Measurements from ENCODE around the gene FAF2.
"Not testable (repeated sequence)": the region's sequence is repeated elsewhere in the genome, so short reads cannot be mapped to it uniquely, and the experiment has no call there.

FAF2 gene, protein sequence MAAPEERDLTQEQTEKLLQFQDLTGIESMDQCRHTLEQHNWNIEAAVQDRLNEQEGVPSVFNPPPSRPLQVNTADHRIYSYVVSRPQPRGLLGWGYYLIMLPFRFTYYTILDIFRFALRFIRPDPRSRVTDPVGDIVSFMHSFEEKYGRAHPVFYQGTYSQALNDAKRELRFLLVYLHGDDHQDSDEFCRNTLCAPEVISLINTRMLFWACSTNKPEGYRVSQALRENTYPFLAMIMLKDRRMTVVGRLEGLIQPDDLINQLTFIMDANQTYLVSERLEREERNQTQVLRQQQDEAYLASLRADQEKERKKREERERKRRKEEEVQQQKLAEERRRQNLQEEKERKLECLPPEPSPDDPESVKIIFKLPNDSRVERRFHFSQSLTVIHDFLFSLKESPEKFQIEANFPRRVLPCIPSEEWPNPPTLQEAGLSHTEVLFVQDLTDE

DNA sequence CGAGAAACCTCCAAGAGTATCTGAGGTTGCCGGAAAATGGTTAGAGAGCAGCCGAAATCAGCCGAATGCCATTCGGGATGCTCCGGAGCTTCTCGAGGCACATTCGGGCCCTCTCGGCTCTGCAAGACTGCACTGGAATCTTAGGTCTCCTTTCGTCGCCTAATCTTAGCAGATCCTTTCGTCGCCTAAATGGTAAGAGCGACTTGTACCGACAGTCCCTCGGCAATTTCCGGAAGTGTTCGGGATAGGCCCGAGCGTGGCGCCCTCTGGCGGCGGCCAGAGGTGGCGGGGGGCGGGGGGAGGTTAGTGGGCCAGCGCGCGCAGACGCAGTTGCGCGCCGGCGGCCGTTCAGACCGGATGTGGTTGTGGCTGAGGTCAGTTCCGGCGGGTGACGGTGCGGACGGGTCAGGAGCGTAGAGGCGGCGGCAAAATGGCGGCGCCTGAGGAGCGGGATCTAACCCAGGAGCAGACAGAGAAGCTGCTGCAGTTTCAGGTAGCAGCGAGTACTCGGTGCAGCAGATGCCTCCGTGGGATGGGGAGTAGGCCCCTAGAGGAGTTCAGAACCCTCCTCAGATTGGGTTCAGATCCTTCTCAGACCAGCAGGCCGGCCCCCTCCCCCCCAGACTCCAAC, at the start of gene FAF2:
Gene FAF2, plus strand, starts transcription at position 408 of the 631 bp plus-strand sequence. Its CDS starts 23 bp downstream, at position 431.
- peak; percentile 99 to 100 (median 100) for DNase-seq (ENCODE audit: low read depth in 2 of 3, low spot score in 2 of 3)

DNA sequence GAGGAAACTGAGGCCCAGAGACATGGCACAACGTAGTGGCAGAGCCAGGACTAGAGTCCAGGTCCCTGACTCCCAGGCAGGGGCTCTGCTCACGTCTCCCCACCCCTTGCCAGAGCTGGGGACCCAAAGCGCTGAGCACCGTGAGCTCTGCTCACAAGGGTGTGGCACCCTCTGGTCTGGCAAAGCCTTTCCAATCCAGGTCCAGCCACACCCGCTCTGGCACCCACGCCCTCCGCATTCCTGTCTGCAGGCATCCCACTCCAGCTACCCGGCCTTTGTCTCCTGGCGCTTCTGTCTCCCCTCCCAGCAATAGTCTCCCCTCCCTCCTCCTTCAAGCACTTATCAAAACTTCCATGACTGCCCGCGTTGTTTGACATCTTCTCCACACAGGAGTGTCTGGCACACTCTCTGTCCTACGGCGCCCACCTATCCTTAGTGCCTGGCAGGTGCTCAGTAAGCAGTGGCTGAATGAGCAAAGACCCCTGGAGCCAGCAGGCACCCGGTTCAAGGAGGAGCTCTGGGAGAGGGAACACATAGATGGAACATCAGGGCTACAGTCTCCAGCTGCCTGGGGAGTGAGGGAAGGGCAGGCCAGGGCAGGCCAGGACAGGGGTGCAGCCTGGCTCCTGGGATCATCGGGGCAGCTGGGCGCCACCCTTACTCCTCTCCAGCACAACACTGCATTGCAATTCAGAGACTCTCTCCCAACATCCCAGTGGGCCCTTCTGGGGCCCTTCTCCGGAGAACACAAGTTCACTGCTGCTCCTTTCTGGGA, 47.6 kb upstream of the FAF2 start:
- no peak for DNase-seq (ENCODE audit: low read depth in 2 of 3, low spot score in 2 of 3)

DNA sequence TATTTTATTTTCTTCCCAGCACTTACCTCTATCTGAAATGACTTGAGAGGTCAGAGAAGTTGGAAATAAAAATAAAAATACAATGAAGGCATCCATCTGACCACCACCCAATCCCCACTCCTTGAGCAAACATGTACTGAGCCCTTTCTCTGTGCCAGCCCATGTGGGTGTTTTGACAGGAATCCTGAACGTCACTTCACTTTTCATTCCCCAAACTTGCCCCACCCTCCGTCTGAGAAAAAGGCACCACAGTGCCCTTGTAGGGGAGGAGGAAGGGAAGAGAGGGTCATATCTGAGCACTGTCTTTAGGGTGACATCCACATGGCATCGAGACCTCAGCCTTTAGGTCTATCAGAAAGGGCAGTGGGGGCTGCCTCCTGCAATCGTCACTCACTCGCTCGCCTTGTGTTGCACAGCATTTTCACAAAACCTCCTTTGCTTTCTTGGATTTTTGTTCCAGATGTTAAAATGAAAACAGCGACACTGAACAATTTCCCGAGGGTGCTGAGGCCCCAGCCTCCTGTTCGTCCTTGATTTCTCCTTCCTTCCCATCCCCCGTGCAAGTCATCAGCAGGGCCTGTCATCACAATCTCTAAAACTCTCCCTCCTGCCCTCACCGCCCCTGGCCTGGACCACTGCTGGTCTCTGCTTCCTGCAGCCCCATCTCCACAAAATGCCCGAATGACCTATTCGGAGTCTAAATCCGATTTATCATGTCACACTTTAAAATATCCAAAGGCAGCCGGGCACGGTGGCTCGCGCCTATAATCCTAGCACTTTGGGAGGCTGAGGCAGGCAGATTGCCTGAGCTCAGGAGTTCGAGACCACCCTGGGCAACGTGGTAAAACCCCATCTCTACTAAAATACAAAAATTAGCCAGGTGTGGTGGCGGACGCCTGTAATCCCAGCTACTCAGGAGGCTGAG, 46.6 kb upstream of the FAF2 start:
- no peak for DNase-seq (ENCODE audit: low read depth in 2 of 3, low spot score in 2 of 3)

DNA sequence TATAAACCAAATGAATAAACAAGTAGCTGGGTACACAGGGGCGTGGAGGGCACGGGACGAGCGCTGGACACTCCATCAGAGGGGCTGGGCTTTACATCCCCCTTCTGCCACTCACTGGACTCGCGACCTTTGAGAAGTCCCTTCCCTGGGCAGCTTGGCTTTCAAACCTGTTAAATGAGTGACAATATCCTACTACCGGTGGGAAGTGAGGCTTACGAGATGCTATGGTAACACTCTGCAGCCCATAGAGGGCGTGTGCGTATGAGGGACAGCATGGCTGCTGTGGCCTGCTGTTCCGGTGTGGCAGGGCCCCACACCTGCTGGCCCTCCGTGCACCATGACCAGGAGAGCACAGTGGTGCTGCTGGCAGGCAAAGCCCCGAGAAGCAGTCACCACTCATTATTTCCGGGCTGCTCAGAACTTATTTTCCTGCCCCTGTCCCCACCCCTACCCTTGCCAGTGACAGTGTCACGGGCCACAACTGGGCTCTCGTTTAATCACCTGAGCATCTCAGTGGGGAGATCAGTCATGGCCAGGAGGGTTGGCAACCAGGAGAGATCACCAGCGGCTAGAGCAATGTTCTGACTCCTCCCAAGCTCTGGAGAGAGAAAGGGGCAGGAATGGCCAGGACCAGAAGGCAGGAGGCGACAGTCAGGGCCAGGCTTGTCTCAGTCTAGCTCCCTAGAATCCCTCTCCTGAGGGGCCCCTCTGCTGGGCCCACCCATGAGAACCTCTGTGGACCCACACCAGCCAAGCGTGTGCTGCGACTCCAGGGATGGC, 42.3 kb upstream of the FAF2 start:
- DNase-seq (ENCODE audit: low read depth in 2 of 3, low spot score in 2 of 3) = no peak

DNA sequence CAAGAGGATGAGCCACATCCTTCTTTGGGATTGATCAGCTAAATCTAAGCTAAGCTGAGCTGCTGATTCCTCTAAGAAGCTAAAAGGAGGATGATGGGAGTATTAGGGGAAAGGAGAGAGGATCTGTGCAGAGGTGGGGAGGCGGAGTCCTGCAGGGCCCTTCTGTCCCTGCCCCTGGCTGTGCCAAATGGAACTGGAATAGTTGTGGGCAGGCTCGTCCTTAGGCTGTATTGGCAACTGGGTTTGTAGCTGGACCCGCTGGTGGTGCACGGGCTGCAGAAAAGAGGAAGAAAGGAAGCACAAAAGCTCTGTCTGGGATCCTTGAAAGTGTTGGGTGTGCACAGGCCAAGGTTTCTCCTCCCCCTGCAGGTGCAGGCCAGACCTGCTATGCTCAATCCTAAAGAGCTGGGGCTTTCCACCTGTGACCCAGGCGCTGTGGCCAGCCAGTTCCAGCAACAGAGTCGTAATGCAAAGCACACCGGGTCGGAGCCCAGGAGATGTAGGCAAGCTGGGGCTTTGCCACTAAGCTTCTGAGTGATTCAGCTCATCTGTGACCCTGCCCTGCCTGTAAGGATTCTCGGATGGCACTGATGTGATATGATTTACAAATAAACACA, 41.6 kb upstream of the FAF2 start:
- DNase-seq (ENCODE audit: low read depth in 2 of 3, low spot score in 2 of 3) = no peak

DNA sequence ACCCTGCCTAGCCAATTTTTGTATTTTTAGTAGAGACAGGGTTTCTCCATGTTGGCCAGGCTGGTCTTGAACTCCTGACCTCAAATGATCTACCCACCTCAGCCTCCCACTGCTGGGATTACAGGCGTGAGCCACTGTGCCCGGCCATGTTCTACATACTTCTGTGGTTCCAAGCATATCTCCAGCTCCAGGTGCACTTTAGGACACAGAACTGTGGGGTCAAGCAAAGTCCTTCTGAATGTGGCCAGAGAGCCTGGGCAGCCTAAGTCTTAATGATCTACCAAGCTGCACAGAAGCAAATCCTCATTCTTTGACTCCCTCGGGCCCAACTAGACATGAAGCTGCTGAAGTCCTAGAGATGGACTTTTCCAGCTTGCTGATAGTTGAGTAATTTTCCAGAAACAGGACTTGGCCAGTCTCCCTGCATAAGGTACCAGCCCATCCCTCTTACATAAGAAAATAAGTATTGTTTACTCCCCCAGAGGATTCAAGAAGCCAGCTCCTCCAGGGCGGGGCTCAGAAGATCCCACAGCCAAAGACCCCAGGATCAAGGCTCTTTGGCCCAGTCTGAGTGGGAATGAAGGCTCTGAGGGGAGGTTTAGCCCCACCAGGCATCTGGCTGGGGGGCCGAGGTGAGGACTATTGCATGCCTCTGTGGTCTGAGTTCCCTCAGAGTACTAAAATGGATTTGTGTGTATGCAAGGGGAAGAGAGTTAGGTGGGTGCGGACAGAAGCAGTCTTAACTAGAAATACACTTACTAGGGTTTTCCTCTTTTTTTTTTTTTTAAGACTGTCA, 40.5 kb upstream of the FAF2 start:
- DNase-seq (ENCODE audit: low read depth in 2 of 3, low spot score in 2 of 3) = no peak

DNA sequence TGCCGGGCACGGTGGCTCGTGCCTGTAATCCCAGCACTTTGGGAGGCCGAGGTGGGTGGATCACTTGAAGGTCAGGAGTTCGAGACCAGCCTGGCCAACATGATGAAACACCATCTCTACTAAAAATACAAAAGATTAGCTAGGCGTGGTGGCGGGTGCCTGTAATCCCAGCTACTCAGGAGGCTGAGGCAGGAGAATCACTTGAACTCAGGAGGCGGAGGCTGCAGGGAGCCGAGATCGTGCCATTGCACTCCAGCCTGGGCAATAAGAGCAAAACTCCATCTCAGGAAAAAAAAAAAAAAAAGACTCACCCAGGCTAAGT, 40.0 kb upstream of the FAF2 start:
- DNase-seq (ENCODE audit: low read depth in 2 of 3, low spot score in 2 of 3) = not testable (repeated sequence)

DNA sequence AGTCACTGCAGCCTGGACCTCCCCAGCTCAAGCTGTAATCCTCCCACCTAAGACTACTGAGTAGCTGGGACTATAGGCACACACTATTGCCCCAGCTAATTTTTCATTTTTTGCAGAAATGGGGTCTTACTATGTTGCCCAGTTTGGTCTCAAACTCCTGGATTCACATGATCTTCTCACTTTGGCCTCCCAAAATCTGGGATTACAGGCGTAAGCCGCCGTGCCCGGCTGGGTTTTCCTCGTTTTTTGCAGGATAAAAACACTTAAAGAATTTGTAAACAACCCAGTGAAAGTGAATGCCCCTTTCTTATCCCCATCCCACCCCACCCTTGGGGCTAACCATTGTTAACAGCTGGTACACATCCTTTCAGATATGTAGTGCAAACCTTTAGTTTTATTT, 39.6 kb upstream of the FAF2 start:
- no peak for DNase-seq (ENCODE audit: low read depth in 2 of 3, low spot score in 2 of 3)

DNA sequence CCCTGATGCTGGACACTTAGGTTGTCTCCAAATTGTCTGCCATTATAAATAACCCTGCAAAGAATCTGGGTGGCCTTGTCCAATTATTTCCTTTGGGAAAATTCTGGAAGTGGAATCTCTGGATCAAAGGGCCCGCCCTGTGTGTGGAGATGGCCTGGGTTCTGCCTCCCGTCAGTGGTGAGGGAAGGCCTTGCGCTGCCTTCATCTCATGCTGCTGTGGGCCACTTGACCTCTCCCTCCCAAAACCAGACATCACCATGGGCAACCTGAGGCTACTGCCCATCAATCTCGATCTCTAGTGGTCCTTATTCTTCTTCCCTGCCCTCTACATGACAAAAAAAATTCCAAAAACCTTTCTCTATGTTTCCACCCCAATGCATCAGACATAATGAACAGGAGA, 38.4 kb upstream of the FAF2 start:
- DNase-seq (ENCODE audit: low read depth in 2 of 3, low spot score in 2 of 3) = no peak

DNA sequence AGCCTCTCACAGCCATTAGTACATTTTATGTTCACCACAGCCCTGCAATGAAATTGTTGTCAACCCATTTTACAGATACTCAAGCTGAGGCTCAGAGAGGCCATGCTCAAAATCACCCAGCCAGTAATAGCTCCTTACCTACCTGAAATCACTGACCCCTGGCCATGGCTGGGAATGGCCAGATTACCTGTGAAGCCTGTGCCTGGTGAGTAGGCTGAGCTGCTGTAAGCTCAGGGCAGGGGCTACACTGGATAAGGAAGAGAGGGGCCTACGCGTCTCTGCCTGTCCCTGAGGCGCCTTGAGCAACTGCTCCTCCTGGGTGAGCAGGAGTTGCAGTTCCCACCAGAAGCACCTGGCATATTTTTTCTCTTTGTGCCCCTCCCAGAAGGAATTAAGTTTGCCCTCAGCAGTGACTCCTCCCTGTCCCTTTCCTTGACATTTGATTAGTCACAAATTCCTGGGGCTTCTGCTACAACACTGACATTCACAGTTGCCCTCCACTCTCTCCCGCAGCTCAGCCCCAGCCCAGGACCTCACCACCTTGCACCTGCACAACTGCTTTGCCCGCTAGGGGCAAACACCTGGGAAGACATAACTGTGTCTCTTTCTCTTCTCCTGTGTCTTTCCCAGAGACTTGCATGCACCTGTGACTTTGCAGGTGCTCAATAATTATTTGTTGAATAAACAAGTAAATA, 37.6 kb upstream of the FAF2 start:
- no peak for DNase-seq (ENCODE audit: low read depth in 2 of 3, low spot score in 2 of 3)

DNA sequence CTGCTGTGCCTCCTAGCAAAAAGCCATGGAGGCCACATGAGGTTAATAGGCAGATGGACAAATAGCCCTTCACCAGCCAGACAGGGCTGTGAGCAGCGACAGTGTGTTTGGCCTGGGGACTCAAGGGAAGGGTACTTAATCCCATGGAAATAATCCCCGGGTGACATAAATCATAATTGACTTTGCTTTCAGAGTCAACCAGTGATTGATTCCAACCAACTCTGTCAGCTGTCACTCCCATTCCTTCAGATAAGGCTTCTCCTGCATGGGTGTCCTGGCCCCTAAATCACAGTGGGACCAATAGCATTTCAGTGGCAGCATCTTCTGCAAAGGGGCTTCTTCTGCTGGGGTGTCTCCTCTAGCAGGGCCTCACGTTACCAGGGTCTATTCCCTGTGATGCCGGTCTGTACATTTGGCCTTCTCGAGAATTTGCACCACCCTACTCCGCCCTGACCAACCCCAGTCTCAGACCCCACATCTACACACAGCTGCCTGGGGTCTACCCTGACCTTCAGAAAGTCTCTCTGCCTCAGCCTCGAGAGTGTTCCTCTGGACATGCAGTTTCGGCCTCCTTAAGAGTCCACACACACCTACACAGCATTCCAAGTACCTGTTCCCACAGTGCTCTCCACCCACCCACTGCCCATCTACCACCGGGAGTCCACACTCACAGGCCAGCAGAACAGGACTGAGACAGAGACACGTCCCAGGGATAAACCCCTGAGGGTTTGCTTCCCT, 35.5 kb upstream of the FAF2 start:
- DNase-seq (ENCODE audit: low read depth in 2 of 3, low spot score in 2 of 3) = no peak

DNA sequence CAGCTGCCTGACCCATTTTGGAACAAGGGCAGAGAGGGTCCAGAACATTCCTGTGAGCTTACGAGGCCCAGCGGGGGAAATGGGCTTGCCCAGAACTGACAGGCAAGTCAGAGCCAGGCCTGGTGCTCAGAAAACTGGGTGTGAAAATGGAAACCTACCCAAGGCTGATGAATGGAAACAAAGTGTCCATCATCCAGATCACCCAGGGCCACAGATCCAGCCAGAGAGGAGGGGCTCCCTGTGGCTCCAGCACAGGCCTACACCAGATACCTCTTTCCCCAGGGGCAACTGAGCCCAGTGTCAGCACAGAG, 35.0 kb upstream of the FAF2 start:
- no peak for DNase-seq (ENCODE audit: low read depth in 2 of 3, low spot score in 2 of 3)

DNA sequence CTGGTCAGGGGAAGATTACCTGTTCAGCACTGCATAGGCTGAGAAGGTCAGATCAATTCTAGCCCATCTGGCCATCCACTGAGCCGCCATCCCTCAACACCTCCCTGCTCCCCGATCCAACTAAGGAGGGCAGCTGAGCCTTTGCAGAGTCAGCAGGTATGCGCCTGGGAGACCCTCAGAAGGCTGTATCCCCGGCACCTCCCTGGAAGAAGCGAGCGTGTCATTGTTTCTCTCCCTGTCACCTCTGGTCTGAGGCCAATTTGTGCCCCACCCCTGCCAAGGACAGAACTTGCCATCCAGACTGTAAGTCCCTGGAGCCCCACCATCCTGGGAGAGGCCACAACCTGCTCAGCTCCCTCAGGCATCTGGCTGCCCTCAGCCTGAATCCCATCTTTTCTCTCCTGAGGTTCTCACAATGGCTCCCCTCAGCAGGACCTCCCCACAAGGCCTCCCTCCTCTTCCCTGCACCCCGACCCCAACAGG, 34.4 kb upstream of the FAF2 start:
- no peak for DNase-seq (ENCODE audit: low read depth in 2 of 3, low spot score in 2 of 3)

DNA sequence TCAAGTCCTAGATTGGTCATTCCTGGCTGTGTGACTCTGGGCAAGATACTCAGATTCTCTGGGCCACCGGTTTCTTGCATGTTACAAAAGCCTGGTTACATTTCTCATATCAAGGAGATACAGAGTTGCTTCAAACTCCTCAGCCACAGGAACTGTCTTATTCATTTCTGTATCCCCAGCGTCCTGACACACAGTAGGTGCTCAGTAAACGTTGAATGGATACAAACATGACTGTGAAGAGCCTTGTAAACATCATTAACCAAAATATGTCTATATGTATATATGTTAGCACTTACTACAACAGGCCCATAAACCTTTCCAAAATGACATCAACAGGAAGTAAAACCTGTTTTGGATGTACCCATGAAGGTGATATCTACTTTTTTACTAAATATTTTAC, 33.5 kb upstream of the FAF2 start:
- no peak for DNase-seq (ENCODE audit: low read depth in 2 of 3, low spot score in 2 of 3)

DNA sequence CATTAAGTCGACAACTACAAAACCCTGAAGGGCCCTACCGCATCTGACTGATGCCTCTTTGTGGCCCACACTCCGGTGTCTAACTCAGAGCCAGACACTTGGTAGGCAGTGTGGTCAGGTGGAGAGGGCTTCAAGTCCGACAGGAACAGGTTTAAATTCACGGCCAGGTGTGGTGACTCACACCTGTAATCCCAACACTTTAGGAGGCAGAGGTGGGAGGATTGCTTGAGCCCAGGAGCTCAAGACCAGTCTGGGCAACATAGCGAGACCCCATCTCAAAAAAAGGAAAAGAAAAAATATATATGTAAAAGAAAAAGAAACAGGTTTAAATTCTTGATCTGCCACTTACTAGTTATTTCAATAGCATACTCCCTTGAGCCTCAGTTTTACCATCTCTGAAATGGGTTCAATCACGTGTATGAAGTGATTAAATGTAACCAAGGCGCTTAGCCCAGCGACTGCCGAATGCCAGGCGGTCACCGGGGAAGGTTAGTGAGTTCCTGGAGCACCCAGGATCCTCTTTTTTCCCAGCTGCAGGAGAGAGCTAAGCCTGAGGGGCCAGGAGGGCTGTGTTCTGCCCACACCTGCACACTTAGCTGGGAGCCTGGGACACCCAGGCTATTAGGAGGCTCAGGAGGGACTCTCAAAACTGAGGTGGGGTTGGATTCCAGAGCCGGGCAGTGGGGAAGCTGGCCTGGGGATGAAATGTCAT, 32.8 kb upstream of the FAF2 start:
- DNase-seq (ENCODE audit: low read depth in 2 of 3, low spot score in 2 of 3) = no peak

DNA sequence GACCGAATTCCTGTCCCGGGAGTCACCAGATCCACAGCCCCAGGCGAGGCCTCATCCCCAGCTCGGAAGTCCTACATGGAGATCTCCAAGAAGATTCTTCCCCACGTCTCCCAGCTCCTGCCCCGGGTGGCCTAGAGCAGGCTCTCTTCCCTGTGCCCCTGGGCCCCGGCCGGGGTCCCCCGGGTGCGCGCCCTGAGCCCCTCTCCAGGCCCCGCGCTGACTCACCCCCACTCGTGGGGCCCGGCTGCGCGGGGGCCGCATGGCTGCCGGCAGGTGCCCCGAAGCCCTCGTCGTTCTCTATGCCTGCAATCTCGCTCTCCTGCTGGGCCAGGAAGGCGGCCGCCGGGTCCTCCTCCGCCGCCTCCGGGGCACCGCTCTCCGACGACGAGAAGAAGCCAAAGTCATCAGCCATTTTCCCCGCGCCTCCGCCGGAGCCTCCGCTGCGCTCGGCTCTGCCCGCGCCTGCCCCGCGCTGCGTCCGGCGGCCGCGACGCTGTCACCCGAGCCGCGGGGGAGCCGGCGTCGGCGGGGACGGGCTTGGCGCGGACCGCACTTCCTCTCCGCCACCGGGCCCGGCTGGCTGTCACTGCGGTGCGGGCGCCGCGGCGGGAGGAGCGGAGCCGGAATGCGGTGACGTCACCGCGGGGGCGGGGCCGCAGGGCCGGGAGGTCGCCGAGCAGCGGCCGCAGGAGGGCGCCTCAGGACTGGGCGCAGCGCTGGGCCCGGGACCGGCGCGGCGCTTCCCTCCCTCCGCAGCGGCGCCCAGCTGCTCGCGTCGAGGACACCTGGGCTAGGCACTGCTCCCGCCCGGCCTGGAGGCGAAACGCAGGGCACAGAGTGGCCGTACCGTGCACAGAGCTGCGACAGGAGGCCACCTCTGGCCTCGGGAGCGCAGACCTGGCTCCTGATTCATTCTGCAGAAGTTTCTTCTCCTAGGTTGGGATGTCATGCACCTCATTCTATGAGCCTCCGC, 31.9 kb upstream of the FAF2 start, which contains the start of gene CLTB:
Gene CLTB, minus strand, starts transcription at position 588 of the 973 bp plus-strand sequence. Its CDS starts 176 bp downstream, at position 412.
- DNase-seq (ENCODE audit: low read depth in 2 of 3, low spot score in 2 of 3) = peak; percentile 74 to 83 (median 77)
